HG02571 (cell line): ENCODE results near the gene CDH12.
"Not testable (repeated sequence)": the region's sequence is repeated elsewhere in the genome, so short reads cannot be mapped to it uniquely, and the experiment has no call there.

Source experiments
- ATAC-seq: cut with Tn5 transposase; IDR thresholded peaks from one replicate; pipeline ENCODE4 v1.9.1; 2021; ENCODE audit warnings: mild to moderate bottlenecking, moderate library complexity; ENCODE audit not compliant: unreplicated experiment

The CDH12 gene

DNA sequence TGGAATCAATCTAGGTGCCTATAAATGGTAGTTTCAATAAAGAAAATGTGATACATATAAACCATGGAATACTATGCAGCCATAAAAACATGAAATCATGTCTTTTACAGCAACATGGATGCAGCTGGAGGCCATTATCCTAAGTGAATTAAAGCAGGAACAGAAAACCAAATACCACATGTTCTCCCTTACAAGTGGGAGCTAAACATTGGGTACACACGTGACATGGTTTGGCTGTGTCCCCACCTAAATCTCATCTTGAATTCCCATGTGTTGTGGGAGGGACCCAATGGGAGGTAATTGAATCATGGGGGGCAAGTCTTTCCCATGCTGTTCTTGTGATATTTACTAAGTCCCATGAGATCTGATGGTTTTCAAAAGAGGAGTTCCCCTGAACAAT, 78.9 kb downstream of the CDH12 start:
- ATAC-seq, result not testable (repeated sequence)

DNA sequence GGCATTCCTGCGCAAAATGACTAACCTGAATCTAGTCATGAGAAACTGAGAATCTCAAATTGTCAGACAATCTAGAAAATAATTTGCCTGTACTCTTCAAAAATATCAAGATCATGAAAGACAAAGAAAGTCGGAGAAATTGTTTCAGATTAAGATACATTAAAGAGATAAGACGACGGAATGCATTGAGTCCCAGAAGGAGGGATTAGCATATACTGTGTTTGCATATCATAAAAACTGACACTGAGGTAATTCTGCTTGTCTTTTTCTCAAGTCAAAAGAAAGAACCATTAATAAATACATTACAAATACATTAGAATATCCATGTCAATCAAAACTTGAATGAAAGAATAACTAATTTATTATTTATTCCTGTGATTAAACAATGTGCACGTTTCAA, 88.4 kb downstream of the CDH12 start:
- no peak for ATAC-seq

DNA sequence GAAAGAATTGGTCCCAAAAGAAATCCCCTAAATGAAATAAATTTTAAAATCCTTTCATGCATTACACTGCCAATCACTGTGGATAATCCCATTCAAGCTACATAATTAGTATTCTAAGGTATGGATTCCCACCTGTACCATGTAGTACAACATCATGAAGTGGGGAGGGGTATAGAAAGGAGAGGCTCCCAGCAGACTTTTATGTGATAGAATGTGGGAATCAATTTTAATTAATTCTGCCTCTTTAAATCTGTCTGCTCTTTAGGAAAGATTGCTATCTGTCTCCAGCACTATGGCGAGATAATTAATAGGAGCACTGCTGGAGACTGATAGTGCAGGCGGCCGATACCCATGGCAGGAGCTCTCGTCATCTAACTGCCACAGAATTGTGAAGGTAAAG, 95.4 kb downstream of the CDH12 start:
- no peak for ATAC-seq

DNA sequence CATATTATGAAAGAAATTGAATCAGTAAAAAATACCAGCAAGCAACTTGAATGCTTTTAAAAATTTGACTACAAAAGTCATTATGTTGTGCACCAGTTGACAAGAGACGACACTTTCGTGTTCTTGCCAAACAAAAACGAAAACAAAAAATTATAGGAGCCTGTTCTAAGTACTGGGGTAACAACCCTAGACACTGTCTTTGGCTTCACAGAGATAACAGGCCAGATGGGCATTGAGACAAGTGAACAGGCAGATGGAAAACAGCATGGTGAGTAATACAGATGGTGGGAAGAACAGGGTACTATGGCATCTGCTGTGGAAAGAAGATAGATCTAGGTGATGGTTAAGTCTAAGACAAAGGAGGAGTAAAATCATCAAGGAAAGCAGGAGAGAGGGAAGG, 99.0 kb downstream of the CDH12 start:
- ATAC-seq, result no peak

DNA sequence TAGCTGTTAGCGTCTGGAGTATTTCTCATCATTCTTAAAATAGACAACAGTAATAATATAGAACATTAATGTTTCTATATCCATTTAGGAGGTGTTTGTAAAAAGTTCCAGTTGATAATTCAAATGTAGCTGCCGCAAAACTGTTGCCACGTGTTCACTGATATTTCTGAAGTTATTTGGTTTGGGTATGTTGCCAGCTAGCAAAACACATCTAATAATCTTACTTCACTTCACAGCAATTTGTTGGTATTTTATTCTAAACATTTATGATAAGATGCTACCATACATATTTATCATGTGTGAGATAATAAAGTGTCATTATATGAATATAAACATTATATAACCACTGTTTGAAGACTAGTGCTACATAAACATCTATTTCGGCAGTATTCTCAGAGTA, 101.6 kb downstream of the CDH12 start:
- no peak for ATAC-seq

DNA sequence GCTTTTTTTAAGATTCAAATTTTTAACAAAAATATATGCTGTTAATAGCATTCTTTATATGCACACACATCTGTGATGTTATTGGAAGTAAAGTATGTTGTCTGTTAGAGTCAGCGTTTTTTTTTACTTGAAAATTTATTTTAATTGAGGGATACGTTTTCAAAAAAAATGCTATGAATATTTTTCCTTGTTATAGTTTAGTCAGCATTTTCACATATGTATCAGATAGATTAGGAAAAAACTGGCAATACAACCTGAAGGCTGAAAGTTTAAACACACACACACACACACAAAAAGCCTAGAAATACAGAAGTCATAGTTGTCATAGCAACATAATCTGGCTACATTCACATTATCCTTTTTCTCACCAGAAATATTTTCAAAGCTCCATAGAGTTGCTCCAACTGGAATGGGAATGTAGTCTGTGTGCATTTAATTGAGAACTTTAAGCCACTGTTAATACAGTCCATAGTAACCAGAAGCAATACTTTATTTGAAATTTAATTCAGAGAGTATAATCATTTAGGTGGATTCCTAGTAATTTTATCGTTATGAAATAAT, 116.6 kb downstream of the CDH12 start:
- ATAC-seq, result no peak

DNA sequence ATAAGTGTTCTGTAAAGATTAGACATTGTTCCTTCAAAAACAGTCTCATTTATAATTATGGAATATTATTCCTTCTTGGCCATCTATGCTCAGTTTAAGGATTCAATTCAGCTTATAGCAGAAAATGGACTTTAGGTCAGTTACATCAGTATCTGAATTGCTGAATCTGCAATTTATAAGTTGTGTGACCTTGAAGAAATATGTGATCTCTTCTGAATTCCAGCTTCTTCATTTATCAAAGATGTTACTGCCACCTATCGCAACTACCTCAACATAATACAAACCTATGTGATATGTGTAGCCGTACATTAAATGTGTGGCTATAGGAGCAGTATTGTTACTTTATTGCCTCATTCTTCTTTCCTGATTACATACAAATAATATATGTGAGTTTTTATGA, 118.2 kb downstream of the CDH12 start:
- ATAC-seq, result no peak

DNA sequence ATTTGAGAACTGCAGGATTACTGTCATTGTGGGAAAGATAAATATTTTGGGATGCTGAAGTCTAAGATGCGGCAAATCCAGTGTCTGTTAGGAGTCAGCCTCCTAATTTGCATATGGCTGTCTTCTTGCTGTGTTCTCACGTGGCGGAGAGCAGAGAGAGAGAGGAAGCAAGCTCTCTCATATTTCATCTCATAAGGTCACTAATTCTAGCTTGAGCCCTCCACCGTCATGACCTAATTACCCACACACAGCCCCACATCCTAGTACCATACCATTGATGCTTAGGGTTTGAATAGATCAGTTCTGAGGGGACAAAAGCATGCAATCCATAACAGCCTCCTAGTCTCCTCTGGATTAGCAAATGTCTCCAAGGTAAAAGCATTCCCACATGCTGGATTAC, 124.5 kb downstream of the CDH12 start:
- ATAC-seq, result no peak

DNA sequence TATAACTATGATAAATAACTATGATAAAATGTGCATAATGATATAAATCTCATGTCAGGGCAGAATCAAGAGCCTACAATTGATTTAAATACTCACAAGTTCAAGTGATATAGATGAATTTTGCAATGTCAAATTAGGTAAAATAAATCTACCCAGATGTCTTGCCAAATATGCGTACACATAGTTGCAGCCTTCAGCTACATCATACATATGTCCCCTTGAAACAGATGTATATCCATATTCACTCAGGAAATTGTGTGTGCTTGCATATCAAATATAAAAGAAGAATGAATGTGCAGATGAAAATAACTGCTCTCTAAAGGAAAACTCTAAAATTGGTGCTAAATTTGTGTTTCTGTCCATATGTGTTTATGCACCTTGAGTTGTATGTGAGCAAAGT, 130.7 kb downstream of the CDH12 start:
- ATAC-seq, result no peak

DNA sequence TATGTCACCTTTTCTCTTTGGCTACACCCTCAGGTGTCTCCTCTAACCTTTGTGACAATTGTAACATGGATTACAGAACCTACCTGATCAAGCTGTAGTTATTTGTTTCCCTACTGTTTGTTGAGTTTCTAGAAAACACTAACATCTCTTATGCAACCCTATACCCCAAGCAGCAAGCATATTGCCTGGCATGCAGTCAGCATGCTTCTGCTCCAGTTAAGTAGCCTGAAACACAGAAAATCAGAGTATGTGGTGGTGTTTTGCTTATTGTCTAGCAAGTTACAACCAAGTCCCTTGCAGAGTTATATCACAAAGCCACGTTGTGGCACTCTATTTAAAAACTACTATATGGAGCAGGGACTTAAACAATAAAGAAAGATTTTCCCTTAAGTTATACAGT, 131.1 kb downstream of the CDH12 start:
- no peak for ATAC-seq

DNA sequence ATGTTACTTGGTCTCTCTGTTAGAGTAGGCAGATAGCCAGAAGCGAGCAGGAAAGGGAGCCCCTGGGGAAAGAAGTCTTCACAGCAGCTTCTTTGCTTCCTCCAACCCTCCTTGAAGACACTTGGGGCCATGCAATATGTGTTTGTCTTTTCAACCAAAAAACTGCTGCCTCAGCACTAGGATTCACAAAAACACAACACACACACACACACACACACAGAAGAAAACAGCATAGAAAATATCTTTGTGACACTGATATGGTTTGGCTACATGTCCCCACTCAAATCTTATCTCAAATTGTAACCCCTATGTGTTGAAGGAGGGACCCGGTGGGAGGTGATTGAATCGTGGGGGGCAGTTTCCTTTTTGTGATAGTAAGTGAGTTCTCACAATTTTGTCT, 133.3 kb downstream of the CDH12 start:
- ATAC-seq, result no peak

DNA sequence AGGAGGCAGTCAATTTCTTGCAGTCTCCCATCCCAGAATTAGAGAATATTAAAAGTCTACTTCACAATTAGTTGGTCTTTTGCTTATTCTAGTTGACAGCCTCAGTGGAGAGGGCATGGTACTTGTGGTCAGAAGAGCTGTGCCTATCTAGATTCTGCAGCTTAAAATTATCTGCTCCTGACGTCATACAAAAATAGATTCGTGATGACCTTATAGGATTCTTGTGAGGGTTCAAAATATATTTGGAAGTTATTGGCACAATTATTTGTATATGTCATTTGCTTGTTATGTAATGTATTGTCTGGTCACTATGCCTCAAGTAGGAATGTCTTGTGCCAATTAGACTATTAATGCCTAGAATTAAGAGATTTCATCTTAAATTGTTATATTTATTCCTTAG, 142.5 kb downstream of the CDH12 start:
- no peak for ATAC-seq

DNA sequence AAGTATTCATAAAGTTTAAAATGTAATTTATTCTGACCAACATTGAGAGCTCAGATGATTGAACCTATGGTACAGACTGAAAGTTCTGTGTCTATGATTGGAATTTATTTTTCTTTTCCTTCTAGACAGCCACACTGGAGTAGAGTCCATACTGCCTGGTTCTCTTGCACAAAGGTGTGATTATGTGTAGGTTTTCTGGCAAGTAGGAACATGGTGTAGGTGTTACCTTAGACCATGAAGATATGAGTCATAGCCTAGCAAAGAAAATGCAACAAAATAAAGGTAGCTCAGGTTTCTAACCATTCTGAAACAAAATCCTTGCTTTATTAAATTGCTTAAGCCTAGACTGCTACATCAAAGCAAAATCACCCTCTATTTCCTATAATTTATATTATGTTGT, 143.4 kb downstream of the CDH12 start:
- no peak for ATAC-seq

DNA sequence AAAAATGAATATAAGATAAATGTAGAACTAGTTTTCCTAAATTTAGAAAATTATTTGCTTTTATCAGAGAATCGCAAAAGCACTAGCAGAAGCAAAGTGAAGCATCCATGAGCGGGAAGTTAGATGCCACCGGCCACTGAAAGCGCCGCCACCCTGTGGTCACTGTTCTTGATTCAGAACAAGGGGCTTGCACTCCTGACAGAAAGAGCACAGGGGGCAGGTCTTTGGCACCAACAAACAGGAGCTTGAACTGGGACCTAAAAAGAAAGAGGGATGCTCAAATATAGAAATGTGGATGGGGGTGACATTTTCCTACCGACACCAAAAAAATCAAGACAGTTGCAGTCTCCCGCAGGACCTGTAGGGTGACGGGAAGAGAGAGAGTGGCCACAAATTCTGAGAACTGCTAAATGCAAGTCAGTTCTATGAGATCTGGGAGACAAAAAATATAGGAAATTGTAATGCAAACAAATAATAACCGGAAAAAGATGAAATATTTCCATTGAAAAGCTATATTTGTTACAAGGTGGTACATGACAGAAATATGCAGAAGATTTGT, 144.3 kb downstream of the CDH12 start:
- no peak for ATAC-seq

DNA sequence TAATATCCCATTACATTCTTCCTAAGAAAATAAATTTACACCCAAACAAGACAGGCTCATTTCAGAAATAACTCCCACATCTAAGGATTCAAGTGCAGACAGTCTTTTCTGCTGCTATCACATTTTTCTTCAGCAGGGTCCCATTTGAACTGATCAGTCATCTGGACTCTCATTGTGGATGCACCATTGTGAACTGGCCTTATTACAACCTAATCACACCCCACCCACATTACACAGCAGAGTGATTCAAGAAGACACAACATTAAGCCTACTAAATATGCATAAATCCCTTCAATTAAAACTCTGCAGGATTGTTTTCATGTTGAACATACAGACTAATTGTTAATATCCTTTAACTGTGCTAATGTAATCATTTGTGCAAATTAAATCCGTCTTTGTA, 146.2 kb downstream of the CDH12 start:
- no peak for ATAC-seq

DNA sequence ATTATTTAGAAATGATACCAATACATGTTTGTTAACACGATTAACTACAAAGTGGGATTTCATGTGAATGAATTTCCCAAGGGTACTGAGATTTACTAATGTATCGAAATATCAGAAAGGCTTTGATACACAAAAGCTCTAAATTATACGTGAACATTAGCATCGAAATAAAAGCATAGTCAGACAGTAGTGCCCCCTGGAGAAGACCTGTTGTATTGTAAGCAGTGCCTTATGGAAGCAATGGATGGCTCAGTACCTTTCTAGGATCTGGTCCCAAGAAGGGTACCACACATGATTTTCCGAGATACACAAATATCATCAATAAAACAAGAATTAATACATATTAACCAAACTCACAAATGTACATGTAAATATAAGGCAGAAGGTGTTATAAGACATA, 153.8 kb downstream of the CDH12 start:
- no peak for ATAC-seq

DNA sequence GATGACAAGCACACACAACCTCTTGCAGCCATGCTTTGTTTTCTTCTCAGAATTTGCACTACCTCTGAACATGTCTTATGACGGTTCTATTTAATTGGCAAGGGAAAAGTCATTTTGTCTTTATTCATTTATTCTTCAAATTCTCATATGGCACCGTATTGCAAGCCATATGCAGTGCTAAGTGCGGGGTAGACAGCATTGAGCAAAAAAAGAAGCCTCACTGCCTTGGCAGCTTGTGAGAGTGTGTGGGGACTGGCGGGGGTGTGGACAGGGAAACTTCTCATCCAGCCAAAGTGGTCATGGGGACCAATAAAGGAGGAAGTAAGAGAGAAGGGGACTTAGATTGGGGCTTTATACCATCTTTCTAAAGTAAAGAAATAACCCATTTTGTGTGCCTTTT, 160.0 kb downstream of the CDH12 start:
- no peak for ATAC-seq

DNA sequence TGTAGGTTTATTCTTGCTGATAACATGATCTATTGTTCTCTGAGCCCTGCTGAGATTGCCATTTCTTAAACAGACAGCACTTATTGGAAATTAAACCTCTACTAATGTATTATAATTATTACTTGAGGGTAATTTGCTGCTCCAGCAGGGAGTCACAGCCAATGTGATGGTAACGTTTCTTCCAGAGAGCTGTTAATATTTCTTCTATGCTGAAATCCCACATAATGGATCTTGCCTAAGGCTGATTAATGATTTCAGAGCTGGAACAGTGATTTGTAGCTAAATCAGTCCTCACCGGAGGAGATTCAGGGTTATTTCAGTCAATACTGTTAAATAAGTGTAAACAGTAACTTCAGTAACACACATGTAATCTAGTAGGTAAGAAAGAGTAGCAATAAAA, 170.1 kb downstream of the CDH12 start:
- no peak for ATAC-seq

DNA sequence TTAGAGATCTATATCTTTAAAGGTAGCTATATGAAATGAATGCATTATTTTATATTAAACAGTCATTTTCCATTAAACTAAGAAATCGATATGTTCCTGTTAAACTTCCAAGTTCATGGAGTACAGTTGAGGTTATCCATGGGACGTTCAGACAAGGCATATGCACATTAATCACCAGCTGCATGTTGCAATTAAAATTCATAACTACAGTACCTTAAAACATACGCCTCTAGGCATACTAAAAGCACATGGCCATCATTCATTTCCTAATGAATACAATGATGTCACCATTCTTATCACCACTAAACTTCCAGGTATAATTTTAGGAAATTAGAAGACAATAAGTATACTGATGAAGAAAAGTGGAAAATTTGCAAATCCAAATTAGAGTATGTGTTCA, 174.3 kb downstream of the CDH12 start:
- ATAC-seq, result no peak

DNA sequence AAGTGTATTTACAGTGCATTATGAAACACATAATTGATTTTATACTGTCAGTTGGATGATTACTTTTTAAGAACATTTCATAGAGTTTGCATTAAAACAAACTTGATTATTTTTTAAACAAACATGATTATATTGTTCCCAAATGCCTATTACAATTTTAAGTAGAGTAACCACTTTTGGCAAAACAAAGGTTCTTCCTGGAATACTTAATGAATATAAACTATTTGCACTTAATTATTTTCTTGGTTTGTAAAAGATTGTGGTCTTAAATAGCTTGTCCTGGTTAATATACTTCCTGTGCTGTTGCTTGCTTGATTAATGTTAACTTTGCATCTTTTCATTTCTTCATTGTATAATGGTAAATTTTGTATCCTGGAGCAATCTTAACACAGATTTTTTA, 180.0 kb downstream of the CDH12 start:
- no peak for ATAC-seq

DNA sequence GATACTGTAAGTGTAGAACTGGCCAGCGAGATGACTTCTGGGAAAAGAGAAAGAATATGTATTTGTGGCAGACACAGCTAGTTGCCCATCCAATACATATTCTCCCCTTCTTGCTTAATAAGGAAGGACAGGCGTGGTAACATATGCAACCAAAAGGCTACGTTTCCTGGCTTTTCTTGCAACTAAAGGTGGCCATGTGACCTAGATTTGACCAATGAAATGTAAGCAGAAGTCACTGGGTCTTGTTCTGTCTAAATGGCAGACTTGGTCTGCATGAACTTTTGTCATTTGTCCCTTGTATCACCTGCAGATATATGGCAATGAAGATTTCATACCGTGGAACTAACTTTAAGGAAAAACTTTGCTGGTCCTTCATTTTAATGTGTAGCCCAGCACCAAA, 183.8 kb downstream of the CDH12 start:
- ATAC-seq, result no peak

DNA sequence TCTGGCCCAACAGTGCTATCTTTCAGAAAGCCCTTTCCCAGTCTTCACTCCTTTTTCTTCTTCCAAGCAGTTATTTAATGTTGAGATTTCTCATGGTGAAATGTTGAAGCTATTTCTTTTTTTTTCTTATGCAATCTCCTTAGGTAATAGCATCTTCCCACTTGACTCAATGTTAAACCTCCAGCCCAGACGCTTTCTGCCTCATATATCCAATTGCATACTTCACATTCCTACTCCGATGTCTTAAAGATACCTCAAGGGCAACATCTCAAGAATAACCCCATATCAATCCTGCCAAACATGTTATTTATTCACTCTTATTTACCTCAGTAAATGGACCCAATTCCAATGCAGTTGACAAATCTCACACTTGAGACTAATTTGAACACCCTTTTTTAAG, 187.3 kb downstream of the CDH12 start:
- ATAC-seq, result no peak

DNA sequence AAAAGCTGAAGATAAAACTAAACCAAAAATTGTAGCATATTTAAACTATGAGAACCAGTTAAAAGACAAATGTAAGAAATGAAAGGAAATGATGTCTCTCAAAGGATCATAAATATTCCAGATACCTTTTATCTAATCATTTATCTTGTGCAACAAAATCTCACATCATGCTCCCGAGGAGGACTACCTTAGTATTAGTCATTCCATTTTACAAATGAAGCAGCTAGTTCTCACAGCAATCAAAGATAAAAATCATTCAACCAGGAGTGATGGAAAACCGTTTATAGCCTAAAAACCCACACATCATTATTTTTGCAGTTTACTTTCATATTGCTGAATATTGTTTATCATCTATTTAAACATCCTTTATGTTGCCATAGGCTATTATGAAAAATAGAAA, 190.0 kb downstream of the CDH12 start:
- no peak for ATAC-seq

DNA sequence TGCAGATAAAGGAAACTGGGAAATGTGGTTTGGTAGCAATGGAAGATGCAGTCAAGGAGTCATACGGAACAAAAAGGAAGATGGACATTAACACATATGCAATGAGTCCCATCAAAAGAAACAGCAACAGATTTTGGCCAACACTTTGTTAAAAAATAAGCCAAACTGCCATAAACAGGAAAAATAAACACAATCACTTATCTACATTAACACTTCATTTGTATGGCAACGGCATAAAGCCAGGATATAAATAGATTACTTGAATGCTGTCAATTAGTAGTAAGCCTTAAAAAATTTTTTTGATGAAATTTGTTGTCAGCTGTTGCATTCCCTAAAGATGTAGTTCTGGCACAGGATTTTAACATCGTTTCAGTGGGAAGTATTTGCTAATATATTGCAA, 190.8 kb downstream of the CDH12 start:
- no peak for ATAC-seq
